GM23338 (cell line): ENCODE data around the gene SPINK8. TPM values are rescaled to one million over a fixed set of nuclear protein-coding genes. Genes with fewer than 3 reads are reported as not detected.

ENCODE experiments used
- ATAC-seq: fragments of 200-7000 bp; cut with Tn5 transposase; 3 replicates; pipeline ENCODE4 v1.9.1; 2020
- DNase-seq: peaks from one replicate; pipeline ENCODE4 v3.0.0-alpha.2; 2015; ENCODE audit warnings: low spot score
- H2AFZ ChIP-seq: fragments of 200-600 bp; sonication (generic); 2 replicates; pipeline ENCODE4 v1.8.0; 2016; ENCODE audit warnings: antibody characterized with exemption, mild to moderate bottlenecking, moderate library complexity
- H3F3A ChIP-seq: fragments of 200-600 bp; sonication (generic); replicated peaks from 2 replicates; pipeline ENCODE4 v1.8.0; 2017; ENCODE audit warnings: antibody characterized with exemption, mixed run types, low read depth
- H3K27ac ChIP-seq: fragments of 200-600 bp; sonication (generic); 2 replicates; pipeline ENCODE4 v1.6.1; 2016; ENCODE audit warnings: low read depth
- H3K27me3 ChIP-seq: fragments of 200-600 bp; sonication (generic); 2 replicates; pipeline ENCODE4 v1.8.0; 2016; ENCODE audit warnings: mild to moderate bottlenecking, mixed run types, moderate library complexity; ENCODE audit not compliant: insufficient read depth
- H3K36me3 ChIP-seq: fragments of 200-600 bp; sonication (generic); 2 replicates; pipeline ENCODE4 v1.8.0; 2016; ENCODE audit warnings: mild to moderate bottlenecking; ENCODE audit not compliant: insufficient read depth
- H3K4me1 ChIP-seq: fragments of 200-600 bp; sonication (generic); 2 replicates; pipeline ENCODE4 v1.8.0; 2016; ENCODE audit warnings: mild to moderate bottlenecking, moderate library complexity; ENCODE audit not compliant: insufficient read depth
- H3K4me2 ChIP-seq: fragments of 200-600 bp; sonication (generic); 2 replicates; pipeline ENCODE4 v1.7.1; 2017; ENCODE audit warnings: mixed run types
- H3K4me3 ChIP-seq: fragments of 200-600 bp; sonication (generic); 2 replicates; pipeline ENCODE4 v1.6.1; 2016; ENCODE audit warnings: mixed run types
- H3K79me2 ChIP-seq: fragments of 200-600 bp; sonication (generic); replicated peaks from 2 replicates; pipeline ENCODE4 v1.8.0; 2017; ENCODE audit warnings: mild to moderate bottlenecking; ENCODE audit not compliant: insufficient read depth
- H3K9me2 ChIP-seq: fragments of 200-600 bp; sonication (generic); 2 replicates; pipeline ENCODE4 v1.8.0; 2017; ENCODE audit not compliant: insufficient read depth
- H4K20me1 ChIP-seq: fragments of 200-600 bp; sonication (generic); replicated peaks from 2 replicates; pipeline ENCODE4 v1.8.0; 2017; ENCODE audit warnings: mild to moderate bottlenecking; ENCODE audit not compliant: insufficient read depth
- H3K27ac Mint-ChIP-seq: 2 replicates; pipeline ENCODE4 v1.8.0; 2020; ENCODE audit warnings: inconsistent platforms, mild to moderate bottlenecking, moderate library complexity, mixed read lengths
- H3K27me3 Mint-ChIP-seq: 3 replicates; pipeline ENCODE4 v1.8.0; 2022; ENCODE audit warnings: low read depth, mild to moderate bottlenecking, moderate library complexity, mixed read lengths, inconsistent platforms; ENCODE audit not compliant: insufficient read depth, poor library complexity
- H3K36me3 Mint-ChIP-seq: 3 replicates; pipeline ENCODE4 v1.8.0; 2021; ENCODE audit warnings: low read depth, mild to moderate bottlenecking, inconsistent platforms, moderate library complexity, mixed read lengths
- H3K4me1 Mint-ChIP-seq: 3 replicates; pipeline ENCODE4 v1.8.0; 2020; ENCODE audit warnings: mild to moderate bottlenecking, inconsistent platforms, mixed read lengths
- H3K4me3 Mint-ChIP-seq: 3 replicates; pipeline ENCODE4 v1.8.0; 2021; ENCODE audit warnings: moderate library complexity, mild to moderate bottlenecking, inconsistent platforms, mixed read lengths
- H3K9me3 Mint-ChIP-seq: 3 replicates; pipeline ENCODE4 v1.8.0; 2020; ENCODE audit warnings: moderate library complexity, mild to moderate bottlenecking, inconsistent platforms, mixed read lengths
- CREB1 ChIP-seq: fragments of 250-450 bp; sonication (Bioruptor Pico); IDR thresholded peaks from 2 replicates; pipeline ENCODE4 v1.5.0; 2020; ENCODE audit warnings: low read depth, mild to moderate bottlenecking, moderate library complexity
- CTCF ChIP-seq, 2 experiments: fragments of 200-600 bp in 1 of 2; sonication (generic) in 1 of 2; conservative IDR thresholded peaks; 2 replicates each; pipeline versions ENCODE4 v1.5.1 to v1.6.1; 2016 to 2017; ENCODE audit warnings: antibody characterized with exemption in 2 of 2, low read depth in 2 of 2, mild to moderate bottlenecking in 2 of 2, moderate library complexity in 1 of 2
- ETS1 ChIP-seq: IDR thresholded peaks from 2 replicates; pipeline ENCODE4 v1.6.1; 2016; ENCODE audit warnings: antibody characterized with exemption
- EZH2 ChIP-seq: fragments of 200-600 bp; sonication (generic); IDR thresholded peaks from one replicate; pipeline ENCODE4 v1.8.0; 2017; ENCODE audit warnings: antibody characterized with exemption, mild to moderate bottlenecking, low read depth; ENCODE audit not compliant: unreplicated experiment
- EZH2phosphoT487 ChIP-seq: fragments of 200-600 bp; sonication (generic); IDR thresholded peaks from one replicate; pipeline ENCODE4 v1.8.1; 2018; ENCODE audit warnings: antibody characterized with exemption; ENCODE audit not compliant: unreplicated experiment
- JUNB ChIP-seq: IDR thresholded peaks from one replicate; pipeline ENCODE4 v1.6.1; 2016; ENCODE audit warnings: antibody characterized with exemption; ENCODE audit not compliant: unreplicated experiment
- NANOG ChIP-seq: IDR thresholded peaks from 2 replicates; pipeline ENCODE4 v1.6.1; 2016; ENCODE audit warnings: antibody characterized with exemption, borderline replicate concordance
- POLR2AphosphoS5 ChIP-seq: IDR thresholded peaks from 2 replicates; pipeline ENCODE4 v1.6.1; 2016; ENCODE audit warnings: antibody characterized with exemption, low read depth
- STAT1 ChIP-seq: IDR thresholded peaks from one replicate; pipeline ENCODE4 v1.6.1; 2016; ENCODE audit warnings: antibody characterized with exemption; ENCODE audit not compliant: unreplicated experiment
- ZNF114 ChIP-seq: fragments of 250-450 bp; sonication (Bioruptor Pico); IDR thresholded peaks from 2 replicates; pipeline ENCODE4 v1.5.0; 2020; ENCODE audit warnings: mild to moderate bottlenecking, moderate library complexity
- ZNF331 ChIP-seq: fragments of 250-450 bp; sonication (Bioruptor Pico); IDR thresholded peaks from 2 replicates; pipeline ENCODE4 v1.5.0; 2020; ENCODE audit warnings: low read depth, mild to moderate bottlenecking, moderate library complexity
- polyA plus RNA-seq: library from polyadenylated mRNA; unstranded; fragments of >200 nt; fragmentation: Nextera tagmentation; extraction: Ambion mirVana; gene quantifications from 2 replicates; pipeline ENCODE4 v1.2.1, GENCODE V29; 2016
- total RNA-seq: library from RNA; depleted of rRNA; stranded (reverse); fragments of >200 nt; shearing (Covaris generic); gene quantifications from 2 replicates; pipeline ENCODE4 v1.2.3, GENCODE V29; 2014
- TF ChIP-seq, protein P1 (sequence below): fragments of 250-450 bp; sonication (Bioruptor Pico); IDR thresholded peaks from 2 replicates; pipeline ENCODE4 v1.5.0; 2020; ENCODE audit warnings: mild to moderate bottlenecking, moderate library complexity
- TF ChIP-seq, protein P2 (sequence below): IDR thresholded peaks from one replicate; pipeline ENCODE4 v1.6.1; 2018; ENCODE audit warnings: antibody characterized with exemption; ENCODE audit not compliant: unreplicated experiment

SPINK8 gene
- total and polyA plus RNA-seq, 2 experiments from 2014 or later: not detected

DNA sequence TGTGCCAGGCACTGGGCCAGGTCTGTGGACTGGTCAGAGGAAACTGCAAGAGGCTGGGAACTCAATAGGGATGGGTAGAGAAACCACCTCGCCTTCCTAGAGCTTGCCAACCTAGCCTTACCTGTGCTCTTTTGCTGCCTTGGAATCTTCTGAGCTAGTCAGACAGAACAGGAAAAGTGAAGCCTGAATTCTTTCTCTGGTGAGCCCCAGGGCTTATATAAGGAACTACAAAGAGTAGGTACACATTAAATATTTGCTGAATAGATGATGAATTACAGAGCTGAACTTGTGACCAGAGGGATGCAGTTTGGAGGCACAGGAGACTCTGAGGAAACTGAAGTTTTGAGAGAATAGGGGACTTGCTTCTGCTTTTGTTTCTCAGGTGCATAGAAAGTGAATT, 23.0 kb upstream of the SPINK8 start (continued):
- no peak for TF ChIP-seq POLR2AphosphoS5

DNA sequence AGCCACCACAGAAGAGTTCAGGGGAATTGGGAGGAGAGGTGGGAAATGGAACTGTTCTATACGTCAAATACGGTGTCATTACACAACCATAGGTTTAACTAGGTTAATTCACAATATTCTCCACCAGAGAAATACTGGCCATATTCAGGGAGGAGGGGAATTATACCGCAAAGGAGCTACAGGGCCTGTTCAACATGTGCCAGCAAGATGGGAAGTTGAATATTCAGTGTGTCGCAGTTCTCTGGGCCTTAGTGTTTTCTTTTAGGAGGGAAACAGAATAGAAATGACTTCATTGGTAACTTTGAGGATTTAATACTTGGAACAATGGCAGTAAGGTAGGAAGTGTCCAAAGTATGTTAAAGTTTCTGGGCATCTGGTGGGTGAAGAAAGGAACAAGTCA, 20.5 kb upstream of the SPINK8 start:
- no peak overlapping the region for H3K4me3 Mint-ChIP-seq
- peaks cover 10% of the 10 kb centered on the region for H3K9me3 Mint-ChIP-seq
- no peaks in the 10 kb centered on the region; the same call in 2 of the 3 replicates for H3K36me3 Mint-ChIP-seq
- H3K27me3 Mint-ChIP-seq: peaks cover 4% of the 10 kb centered on the region
- ATAC-seq: no peak
- Histone ChIP-seq H3K4me3 (no peak overlapping the region), H4K20me1 (no peaks in the 10 kb centered on the region), H3F3A (no peaks in the 10 kb centered on the region), H3K27ac (no peak overlapping the region), H2AFZ (no peak overlapping the region), H3K27me3 (peaks cover 8% of the 10 kb centered on the region; the same call in 1 of the 2 replicates), H3K79me2 (no peaks in the 10 kb centered on the region), H3K4me2 (no peak overlapping the region), H3K9me2 (no peaks in the 10 kb centered on the region), H3K4me1 (no peaks in the 10 kb centered on the region), H3K36me3 (no peaks in the 10 kb centered on the region)
- no peaks in the 10 kb centered on the region for H3K4me1 Mint-ChIP-seq
- DNase-seq: no peak
- H3K27ac Mint-ChIP-seq: no peak overlapping the region
- no peak for TF ChIP-seq ZNF331 (CRISPR knock-in tag)
- no peak for TF ChIP-seq CTCF (conservative IDR thresholded peaks at IDR 0.05; ENCODE audit: low read depth in 2 of 2)
- no peak for TF ChIP-seq ZNF114 (CRISPR knock-in tag)
- no peak for TF ChIP-seq JUNB
- TF ChIP-seq CREB1 (CRISPR knock-in tag): no peak
- TF ChIP-seq EZH2phosphoT487: no peak
- TF ChIP-seq ETS1: no peak
- TF ChIP-seq NANOG: no peak
- TF ChIP-seq STAT1: no peak
- TF ChIP-seq POLR2AphosphoS5: no peak
- TF ChIP-seq, protein P1, sequence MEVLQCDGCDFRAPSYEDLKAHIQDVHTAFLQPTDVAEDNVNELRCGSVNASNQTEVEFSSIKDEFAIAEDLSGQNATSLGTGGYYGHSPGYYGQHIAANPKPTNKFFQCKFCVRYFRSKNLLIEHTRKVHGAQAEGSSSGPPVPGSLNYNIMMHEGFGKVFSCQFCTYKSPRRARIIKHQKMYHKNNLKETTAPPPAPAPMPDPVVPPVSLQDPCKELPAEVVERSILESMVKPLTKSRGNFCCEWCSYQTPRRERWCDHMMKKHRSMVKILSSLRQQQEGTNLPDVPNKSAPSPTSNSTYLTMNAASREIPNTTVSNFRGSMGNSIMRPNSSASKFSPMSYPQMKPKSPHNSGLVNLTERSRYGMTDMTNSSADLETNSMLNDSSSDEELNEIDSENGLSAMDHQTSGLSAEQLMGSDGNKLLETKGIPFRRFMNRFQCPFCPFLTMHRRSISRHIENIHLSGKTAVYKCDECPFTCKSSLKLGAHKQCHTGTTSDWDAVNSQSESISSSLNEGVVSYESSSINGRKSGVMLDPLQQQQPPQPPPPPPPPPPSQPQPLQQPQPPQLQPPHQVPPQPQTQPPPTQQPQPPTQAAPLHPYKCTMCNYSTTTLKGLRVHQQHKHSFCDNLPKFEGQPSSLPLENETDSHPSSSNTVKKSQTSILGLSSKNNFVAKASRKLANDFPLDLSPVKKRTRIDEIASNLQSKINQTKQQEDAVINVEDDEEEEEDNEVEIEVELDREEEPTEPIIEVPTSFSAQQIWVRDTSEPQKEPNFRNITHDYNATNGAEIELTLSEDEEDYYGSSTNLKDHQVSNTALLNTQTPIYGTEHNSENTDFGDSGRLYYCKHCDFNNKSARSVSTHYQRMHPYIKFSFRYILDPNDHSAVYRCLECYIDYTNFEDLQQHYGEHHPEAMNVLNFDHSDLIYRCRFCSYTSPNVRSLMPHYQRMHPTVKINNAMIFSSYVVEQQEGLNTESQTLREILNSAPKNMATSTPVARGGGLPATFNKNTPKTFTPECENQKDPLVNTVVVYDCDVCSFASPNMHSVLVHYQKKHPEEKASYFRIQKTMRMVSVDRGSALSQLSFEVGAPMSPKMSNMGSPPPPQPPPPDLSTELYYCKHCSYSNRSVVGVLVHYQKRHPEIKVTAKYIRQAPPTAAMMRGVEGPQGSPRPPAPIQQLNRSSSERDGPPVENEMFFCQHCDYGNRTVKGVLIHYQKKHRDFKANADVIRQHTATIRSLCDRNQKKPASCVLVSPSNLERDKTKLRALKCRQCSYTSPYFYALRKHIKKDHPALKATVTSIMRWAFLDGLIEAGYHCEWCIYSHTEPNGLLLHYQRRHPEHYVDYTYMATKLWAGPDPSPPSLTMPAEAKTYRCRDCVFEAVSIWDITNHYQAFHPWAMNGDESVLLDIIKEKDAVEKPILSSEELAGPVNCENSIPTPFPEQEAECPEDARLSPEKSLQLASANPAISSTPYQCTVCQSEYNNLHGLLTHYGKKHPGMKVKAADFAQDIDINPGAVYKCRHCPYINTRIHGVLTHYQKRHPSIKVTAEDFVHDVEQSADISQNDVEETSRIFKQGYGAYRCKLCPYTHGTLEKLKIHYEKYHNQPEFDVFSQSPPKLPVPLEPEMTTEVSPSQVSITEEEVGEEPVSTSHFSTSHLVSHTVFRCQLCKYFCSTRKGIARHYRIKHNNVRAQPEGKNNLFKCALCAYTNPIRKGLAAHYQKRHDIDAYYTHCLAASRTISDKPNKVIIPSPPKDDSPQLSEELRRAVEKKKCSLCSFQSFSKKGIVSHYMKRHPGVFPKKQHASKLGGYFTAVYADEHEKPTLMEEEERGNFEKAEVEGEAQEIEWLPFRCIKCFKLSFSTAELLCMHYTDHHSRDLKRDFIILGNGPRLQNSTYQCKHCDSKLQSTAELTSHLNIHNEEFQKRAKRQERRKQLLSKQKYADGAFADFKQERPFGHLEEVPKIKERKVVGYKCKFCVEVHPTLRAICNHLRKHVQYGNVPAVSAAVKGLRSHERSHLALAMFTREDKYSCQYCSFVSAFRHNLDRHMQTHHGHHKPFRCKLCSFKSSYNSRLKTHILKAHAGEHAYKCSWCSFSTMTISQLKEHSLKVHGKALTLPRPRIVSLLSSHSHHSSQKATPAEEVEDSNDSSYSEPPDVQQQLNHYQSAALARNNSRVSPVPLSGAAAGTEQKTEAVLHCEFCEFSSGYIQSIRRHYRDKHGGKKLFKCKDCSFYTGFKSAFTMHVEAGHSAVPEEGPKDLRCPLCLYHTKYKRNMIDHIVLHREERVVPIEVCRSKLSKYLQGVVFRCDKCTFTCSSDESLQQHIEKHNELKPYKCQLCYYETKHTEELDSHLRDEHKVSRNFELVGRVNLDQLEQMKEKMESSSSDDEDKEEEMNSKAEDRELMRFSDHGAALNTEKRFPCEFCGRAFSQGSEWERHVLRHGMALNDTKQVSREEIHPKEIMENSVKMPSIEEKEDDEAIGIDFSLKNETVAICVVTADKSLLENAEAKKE (CRISPR knock-in tag): no peak
- TF ChIP-seq, protein P2, sequence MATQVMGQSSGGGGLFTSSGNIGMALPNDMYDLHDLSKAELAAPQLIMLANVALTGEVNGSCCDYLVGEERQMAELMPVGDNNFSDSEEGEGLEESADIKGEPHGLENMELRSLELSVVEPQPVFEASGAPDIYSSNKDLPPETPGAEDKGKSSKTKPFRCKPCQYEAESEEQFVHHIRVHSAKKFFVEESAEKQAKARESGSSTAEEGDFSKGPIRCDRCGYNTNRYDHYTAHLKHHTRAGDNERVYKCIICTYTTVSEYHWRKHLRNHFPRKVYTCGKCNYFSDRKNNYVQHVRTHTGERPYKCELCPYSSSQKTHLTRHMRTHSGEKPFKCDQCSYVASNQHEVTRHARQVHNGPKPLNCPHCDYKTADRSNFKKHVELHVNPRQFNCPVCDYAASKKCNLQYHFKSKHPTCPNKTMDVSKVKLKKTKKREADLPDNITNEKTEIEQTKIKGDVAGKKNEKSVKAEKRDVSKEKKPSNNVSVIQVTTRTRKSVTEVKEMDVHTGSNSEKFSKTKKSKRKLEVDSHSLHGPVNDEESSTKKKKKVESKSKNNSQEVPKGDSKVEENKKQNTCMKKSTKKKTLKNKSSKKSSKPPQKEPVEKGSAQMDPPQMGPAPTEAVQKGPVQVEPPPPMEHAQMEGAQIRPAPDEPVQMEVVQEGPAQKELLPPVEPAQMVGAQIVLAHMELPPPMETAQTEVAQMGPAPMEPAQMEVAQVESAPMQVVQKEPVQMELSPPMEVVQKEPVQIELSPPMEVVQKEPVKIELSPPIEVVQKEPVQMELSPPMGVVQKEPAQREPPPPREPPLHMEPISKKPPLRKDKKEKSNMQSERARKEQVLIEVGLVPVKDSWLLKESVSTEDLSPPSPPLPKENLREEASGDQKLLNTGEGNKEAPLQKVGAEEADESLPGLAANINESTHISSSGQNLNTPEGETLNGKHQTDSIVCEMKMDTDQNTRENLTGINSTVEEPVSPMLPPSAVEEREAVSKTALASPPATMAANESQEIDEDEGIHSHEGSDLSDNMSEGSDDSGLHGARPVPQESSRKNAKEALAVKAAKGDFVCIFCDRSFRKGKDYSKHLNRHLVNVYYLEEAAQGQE: no peak
- no peak for TF ChIP-seq EZH2
